Measurements from ENCODE around the gene CFAP54. TPM values are rescaled to one million over a fixed set of nuclear protein-coding genes. Genes with fewer than 3 reads are reported as not detected.

Gene CFAP54
- total and polyA plus RNA-seq, 2 donors (not counting 1 experiment from before 2014, with no cell fraction given): 0.93 to 7.1 TPM

DNA sequence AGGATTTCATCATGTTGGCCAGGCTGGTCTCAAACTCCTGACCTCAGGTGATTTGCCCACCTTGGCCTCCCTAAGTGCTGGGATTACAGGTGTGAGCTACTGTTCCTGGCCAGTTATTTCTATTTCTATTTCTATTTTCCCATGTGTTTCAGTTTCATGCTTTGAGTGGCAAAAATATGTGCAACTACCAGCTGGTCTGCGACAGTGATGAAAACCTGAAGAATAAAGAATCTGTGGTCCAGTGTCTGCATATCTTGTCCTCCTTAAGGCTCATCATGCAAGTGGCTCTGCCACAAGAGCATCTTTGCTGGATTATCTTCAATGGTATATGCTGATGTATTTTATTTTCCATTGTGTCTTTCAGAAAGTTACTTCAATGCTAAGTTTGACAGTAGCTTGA lies 17.4 kb downstream of the CFAP54 start:
- H3K27ac ChIP-seq (ENCODE audit: insufficient read depth, low read length): no peak overlapping the region
- no peak for DNase-seq (ENCODE audit: low read depth in 2 of 2)
- no peak overlapping the region for H3K4me3 ChIP-seq (replicated peaks in 1 of 4; ENCODE audit: control extremely low read depth in 1 of 4, insufficient read depth in 1 of 4, low read depth in 3 of 4, low read length in 4 of 4)
- no peaks in the 10 kb centered on the region for H3K9me3 ChIP-seq (ENCODE audit: control insufficient read depth, insufficient read depth, low read depth, low read length)
- TF ChIP-seq, protein P1, sequence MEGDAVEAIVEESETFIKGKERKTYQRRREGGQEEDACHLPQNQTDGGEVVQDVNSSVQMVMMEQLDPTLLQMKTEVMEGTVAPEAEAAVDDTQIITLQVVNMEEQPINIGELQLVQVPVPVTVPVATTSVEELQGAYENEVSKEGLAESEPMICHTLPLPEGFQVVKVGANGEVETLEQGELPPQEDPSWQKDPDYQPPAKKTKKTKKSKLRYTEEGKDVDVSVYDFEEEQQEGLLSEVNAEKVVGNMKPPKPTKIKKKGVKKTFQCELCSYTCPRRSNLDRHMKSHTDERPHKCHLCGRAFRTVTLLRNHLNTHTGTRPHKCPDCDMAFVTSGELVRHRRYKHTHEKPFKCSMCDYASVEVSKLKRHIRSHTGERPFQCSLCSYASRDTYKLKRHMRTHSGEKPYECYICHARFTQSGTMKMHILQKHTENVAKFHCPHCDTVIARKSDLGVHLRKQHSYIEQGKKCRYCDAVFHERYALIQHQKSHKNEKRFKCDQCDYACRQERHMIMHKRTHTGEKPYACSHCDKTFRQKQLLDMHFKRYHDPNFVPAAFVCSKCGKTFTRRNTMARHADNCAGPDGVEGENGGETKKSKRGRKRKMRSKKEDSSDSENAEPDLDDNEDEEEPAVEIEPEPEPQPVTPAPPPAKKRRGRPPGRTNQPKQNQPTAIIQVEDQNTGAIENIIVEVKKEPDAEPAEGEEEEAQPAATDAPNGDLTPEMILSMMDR (conservative IDR thresholded peaks at IDR 0.05 in 1 of 2, IDR thresholded peaks at IDR 0.05 in 1 of 2; ENCODE audit: low read depth in 1 of 2, low read length in 2 of 2): no peak
- no peak for TF ChIP-seq EZH2 (IDR thresholded peaks at IDR 0.05; ENCODE audit: low read length, missing control alignments)
- no peaks in the 10 kb centered on the region for H3K27me3 ChIP-seq (ENCODE audit: control insufficient read depth, insufficient read depth, low read length)
- no peak overlapping the region for H3K9ac ChIP-seq (ENCODE audit: insufficient read depth, low read length)
- no peak overlapping the region for H2AFZ ChIP-seq (ENCODE audit: low read length)
- no peaks in the 10 kb centered on the region for H4K20me1 ChIP-seq (ENCODE audit: control insufficient read depth, extremely low read depth, insufficient read depth, low read length)
- H3K79me2 ChIP-seq (ENCODE audit: control insufficient read depth, insufficient read depth, low read length): no peaks in the 10 kb centered on the region
- H3K4me1 ChIP-seq (ENCODE audit: control insufficient read depth, extremely low read depth, insufficient read depth, low read length): peaks cover 2% of the 10 kb centered on the region
- no peak overlapping the region for H3K4me2 ChIP-seq (ENCODE audit: extremely low read depth, insufficient read depth, low read length)
- H3K36me3 ChIP-seq (ENCODE audit: control insufficient read depth, insufficient read depth, low read length): no peaks in the 10 kb centered on the region

DNA sequence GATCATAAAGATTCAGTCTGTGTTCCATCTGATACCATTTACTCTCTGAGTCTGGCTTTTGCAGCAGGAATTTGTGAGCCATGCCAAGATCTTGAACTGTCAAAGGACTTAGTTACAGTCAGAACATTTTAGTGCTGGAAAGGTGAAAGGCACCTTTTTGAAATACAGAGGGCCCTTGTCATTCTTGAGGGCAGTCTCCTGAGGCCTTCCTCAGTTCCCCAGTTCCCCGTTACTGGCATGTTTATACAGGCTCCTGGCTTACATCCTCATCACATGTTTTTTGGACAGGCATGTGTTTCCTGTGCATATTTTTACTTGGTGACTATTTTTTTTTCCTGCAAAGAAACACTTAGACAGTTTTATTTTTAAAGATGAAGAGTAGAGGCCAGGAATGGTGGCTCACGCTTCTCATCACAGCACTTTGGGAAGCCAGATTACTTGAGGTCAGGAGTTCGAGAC lies 21.0 kb downstream of the CFAP54 start:
- no peaks in the 10 kb centered on the region for H3K27me3 ChIP-seq (ENCODE audit: control insufficient read depth, insufficient read depth, low read length)
- no peak overlapping the region for H3K27ac ChIP-seq (ENCODE audit: insufficient read depth, low read length)
- no peaks in the 10 kb centered on the region for H3K79me2 ChIP-seq (ENCODE audit: control insufficient read depth, insufficient read depth, low read length)
- no peak overlapping the region for H3K4me2 ChIP-seq (ENCODE audit: extremely low read depth, insufficient read depth, low read length)
- TF ChIP-seq EZH2 (IDR thresholded peaks at IDR 0.05; ENCODE audit: low read length, missing control alignments): no peak
- TF ChIP-seq, protein P1 (conservative IDR thresholded peaks at IDR 0.05 in 1 of 2, IDR thresholded peaks at IDR 0.05 in 1 of 2; ENCODE audit: low read depth in 1 of 2, low read length in 2 of 2): no peak
- no peak overlapping the region for H3K4me3 ChIP-seq (replicated peaks in 1 of 4; ENCODE audit: control extremely low read depth in 1 of 4, insufficient read depth in 1 of 4, low read depth in 3 of 4, low read length in 4 of 4)
- peaks cover 8% of the 10 kb centered on the region for H3K4me1 ChIP-seq (ENCODE audit: control insufficient read depth, extremely low read depth, insufficient read depth, low read length)
- peak in 1 of 2 donors; percentile 42 for DNase-seq (ENCODE audit: low read depth in 2 of 2)
- H3K9me3 ChIP-seq (ENCODE audit: control insufficient read depth, insufficient read depth, low read depth, low read length): no peaks in the 10 kb centered on the region
- no peak overlapping the region for H3K9ac ChIP-seq (ENCODE audit: insufficient read depth, low read length)
- no peak overlapping the region for H2AFZ ChIP-seq (ENCODE audit: low read length)
- no peaks in the 10 kb centered on the region for H3K36me3 ChIP-seq (ENCODE audit: control insufficient read depth, insufficient read depth, low read length)
- H4K20me1 ChIP-seq (ENCODE audit: control insufficient read depth, extremely low read depth, insufficient read depth, low read length): no peaks in the 10 kb centered on the region

DNA sequence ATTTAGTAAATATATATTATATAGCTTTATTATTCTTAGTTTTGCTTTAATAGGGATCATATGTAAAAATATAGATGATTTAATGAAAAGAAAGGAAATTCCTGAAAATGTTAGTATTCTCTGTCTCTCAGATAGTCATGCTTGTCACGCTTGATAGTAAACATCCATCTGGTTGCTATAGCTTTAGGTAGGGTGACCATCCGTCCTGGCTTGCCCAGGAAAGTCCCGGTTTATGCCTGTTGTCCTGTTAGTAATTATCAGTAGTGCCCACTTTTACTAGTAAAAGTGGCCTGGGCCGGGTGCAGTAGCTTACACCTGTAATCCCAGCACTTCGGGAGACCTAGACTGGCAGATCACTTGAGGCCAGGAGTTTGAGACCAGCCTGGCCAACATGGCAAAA lies 23.8 kb downstream of the CFAP54 start:
- H3K4me1 ChIP-seq (ENCODE audit: control insufficient read depth, extremely low read depth, insufficient read depth, low read length): peaks cover 8% of the 10 kb centered on the region
- H3K27ac ChIP-seq (ENCODE audit: insufficient read depth, low read length): no peak overlapping the region
- no peaks in the 10 kb centered on the region for H3K79me2 ChIP-seq (ENCODE audit: control insufficient read depth, insufficient read depth, low read length)
- no peaks in the 10 kb centered on the region for H4K20me1 ChIP-seq (ENCODE audit: control insufficient read depth, extremely low read depth, insufficient read depth, low read length)
- H3K36me3 ChIP-seq (ENCODE audit: control insufficient read depth, insufficient read depth, low read length): no peaks in the 10 kb centered on the region
- TF ChIP-seq, protein P1 (conservative IDR thresholded peaks at IDR 0.05 in 1 of 2, IDR thresholded peaks at IDR 0.05 in 1 of 2; ENCODE audit: low read depth in 1 of 2, low read length in 2 of 2): no peak
- no peak for TF ChIP-seq EZH2 (IDR thresholded peaks at IDR 0.05; ENCODE audit: low read length, missing control alignments)
- no peaks in the 10 kb centered on the region for H3K9me3 ChIP-seq (ENCODE audit: control insufficient read depth, insufficient read depth, low read depth, low read length)
- H2AFZ ChIP-seq (ENCODE audit: low read length): no peak overlapping the region
- H3K4me2 ChIP-seq (ENCODE audit: extremely low read depth, insufficient read depth, low read length): no peak overlapping the region
- no peaks in the 10 kb centered on the region for H3K27me3 ChIP-seq (ENCODE audit: control insufficient read depth, insufficient read depth, low read length)
- no peak for DNase-seq (ENCODE audit: low read depth in 2 of 2)
- no peak overlapping the region for H3K4me3 ChIP-seq (replicated peaks in 1 of 4; ENCODE audit: control extremely low read depth in 1 of 4, insufficient read depth in 1 of 4, low read depth in 3 of 4, low read length in 4 of 4)
- H3K9ac ChIP-seq (ENCODE audit: insufficient read depth, low read length): no peak overlapping the region

Measured in fibroblast of lung (primary cell).